Testis (tissue), 2 donors: Measurements from ENCODE around the gene IRF9.

Source experiments
- POLR2A ChIP-seq: fragments of 450-650 bp; IDR thresholded peaks from one replicate; pipeline ENCODE4 v1.6.1; 2017; ENCODE audit warnings: antibody characterized with exemption, mild to moderate bottlenecking, moderate library complexity
- TF ChIP-seq, protein P1 (sequence below), 3 experiments: fragments of 450-650 bp in 2 of 3; fragments of 200-600 bp in 1 of 3; sonication (generic) in 1 of 3; IDR thresholded peaks; one replicate each; pipeline ENCODE4 v1.5.1; 2016 to 2019; ENCODE audit warnings: antibody characterized with exemption in 3 of 3, mild to moderate bottlenecking in 2 of 3, moderate library complexity in 1 of 3

DNA sequence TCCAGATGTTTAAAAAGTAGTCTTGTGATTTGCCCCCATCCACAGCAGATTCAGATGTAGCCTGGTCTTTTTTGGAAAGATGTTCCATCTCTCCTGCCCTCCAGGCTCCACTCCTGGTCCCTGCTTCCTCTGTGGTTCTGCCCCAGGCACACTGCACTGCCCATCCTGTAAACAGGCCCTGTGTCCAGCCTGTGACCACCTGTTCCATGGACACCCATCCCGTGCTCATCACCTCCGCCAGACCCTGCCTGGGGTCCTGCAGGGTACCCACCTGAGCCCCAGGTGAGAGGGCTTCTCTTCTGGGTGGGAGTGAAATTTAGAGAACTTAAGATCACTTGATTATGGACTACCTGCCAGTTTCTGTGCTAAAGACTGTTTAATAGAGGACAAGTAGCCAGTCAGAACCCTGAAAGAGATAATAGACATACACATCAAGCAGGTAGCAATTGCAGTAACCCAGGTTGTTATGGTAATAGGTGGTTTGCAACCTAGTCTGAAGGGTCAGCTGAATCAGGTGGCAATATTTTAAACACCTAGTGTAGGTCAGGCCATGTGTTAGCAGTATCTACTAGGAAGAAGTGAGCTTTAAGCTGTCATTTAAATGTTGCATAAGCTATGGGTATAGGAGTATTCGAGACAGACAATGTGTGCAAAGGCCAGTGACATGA lies 11.6 kb upstream of the IRF9 start:
- TF ChIP-seq, protein P1, sequence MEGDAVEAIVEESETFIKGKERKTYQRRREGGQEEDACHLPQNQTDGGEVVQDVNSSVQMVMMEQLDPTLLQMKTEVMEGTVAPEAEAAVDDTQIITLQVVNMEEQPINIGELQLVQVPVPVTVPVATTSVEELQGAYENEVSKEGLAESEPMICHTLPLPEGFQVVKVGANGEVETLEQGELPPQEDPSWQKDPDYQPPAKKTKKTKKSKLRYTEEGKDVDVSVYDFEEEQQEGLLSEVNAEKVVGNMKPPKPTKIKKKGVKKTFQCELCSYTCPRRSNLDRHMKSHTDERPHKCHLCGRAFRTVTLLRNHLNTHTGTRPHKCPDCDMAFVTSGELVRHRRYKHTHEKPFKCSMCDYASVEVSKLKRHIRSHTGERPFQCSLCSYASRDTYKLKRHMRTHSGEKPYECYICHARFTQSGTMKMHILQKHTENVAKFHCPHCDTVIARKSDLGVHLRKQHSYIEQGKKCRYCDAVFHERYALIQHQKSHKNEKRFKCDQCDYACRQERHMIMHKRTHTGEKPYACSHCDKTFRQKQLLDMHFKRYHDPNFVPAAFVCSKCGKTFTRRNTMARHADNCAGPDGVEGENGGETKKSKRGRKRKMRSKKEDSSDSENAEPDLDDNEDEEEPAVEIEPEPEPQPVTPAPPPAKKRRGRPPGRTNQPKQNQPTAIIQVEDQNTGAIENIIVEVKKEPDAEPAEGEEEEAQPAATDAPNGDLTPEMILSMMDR (IDR thresholded peaks at IDR 0.05) = no peak
- TF ChIP-seq POLR2A = no peak
